Stomach smooth muscle (tissue), 2 donors: ENCODE data around the gene DPM3.

Experiments used
- H3K27ac ChIP-seq: one replicate; pipeline ENCODE4 v1.7.0; 2013; ENCODE audit warnings: mild to moderate bottlenecking, low read length, inconsistent platforms
- H3K27me3 ChIP-seq, 2 donors: one replicate each; pipeline ENCODE4 v1.7.0; 2013; ENCODE audit warnings: low read length in 2 of 2; ENCODE audit not compliant: insufficient read depth in 2 of 2, control insufficient read depth in 1 of 2
- H3K36me3 ChIP-seq, 2 donors: one replicate each; pipeline ENCODE4 v1.7.0; 2013; ENCODE audit warnings: low read length in 2 of 2; ENCODE audit not compliant: control insufficient read depth in 2 of 2, insufficient read depth in 2 of 2
- H3K4me1 ChIP-seq: one replicate; pipeline ENCODE4 v1.7.0; 2013; ENCODE audit warnings: low read length; ENCODE audit not compliant: control insufficient read depth, insufficient read depth
- H3K4me3 ChIP-seq, 2 donors: one replicate each; pipeline ENCODE4 v1.7.0; 2013; ENCODE audit warnings: low read length in 2 of 2
- H3K9ac ChIP-seq, 2 donors: one replicate each; pipeline ENCODE4 v1.7.0; 2013; ENCODE audit warnings: low read length in 2 of 2, mild to moderate bottlenecking in 1 of 2
- H3K9me3 ChIP-seq, 2 donors: one replicate each; pipeline ENCODE4 v1.7.0; 2013; ENCODE audit warnings: low read length in 2 of 2; ENCODE audit not compliant: control insufficient read depth in 2 of 2
- donor health status: healthy.
- donor health status: Pancreatic carcinoma.

DPM3 gene

DNA sequence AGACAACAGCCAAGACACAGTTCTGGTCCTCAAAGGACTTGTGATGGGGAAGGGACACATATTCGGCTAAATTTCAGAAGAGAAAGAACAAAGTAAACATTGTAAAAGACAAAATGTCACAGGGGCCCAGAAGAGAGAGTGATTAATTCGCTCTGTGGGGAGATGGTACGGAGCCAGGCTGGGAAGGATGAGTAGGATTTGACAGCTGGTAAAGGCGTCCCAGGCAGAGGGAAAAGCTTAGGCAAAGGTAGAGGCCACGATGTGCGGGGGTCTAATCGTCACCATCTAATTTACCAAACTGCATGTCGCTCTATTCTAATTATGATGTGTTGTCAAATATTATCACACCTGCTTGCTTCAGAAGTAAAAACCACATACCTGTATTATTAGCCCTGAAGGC is 29.9 kb downstream of the DPM3 start:
- H3K4me3 ChIP-seq, result no peak overlapping the region
- H3K9ac ChIP-seq, result no peak overlapping the region
- H3K36me3 ChIP-seq, result no peaks in the 10 kb centered on the region
- no peaks in the 10 kb centered on the region for H3K9me3 ChIP-seq
- no peaks in the 10 kb centered on the region for H3K27me3 ChIP-seq
- H3K4me1 ChIP-seq, result no peaks in the 10 kb centered on the region
- H3K27ac ChIP-seq, result no peak overlapping the region

DNA sequence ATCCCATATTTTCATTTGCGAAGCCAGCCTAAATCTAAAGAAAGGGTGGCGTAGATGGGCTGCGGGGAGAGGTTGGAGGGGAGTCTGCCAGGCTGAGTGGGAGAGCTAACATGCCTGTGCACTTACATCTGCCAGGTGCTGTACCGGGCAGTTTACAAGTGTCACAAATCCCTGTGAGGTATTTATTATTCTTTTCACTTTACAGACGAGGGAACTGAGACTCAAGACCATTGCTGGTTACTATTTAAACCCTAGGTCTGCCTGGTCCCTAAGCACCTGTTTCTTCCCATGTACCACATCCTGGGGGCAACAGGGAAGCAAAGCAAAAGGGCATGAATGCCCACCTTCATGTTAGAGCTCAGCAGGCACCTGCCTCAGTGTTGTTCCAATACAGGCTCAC is 32.0 kb downstream of the DPM3 start:
- Histone ChIP-seq H3K9ac (no peak overlapping the region), H3K36me3 (no peaks in the 10 kb centered on the region), H3K4me1 (no peaks in the 10 kb centered on the region), H3K27me3 (no peaks in the 10 kb centered on the region), H3K9me3 (no peaks in the 10 kb centered on the region), H3K27ac (no peak overlapping the region), H3K4me3 (no peak overlapping the region)

DNA sequence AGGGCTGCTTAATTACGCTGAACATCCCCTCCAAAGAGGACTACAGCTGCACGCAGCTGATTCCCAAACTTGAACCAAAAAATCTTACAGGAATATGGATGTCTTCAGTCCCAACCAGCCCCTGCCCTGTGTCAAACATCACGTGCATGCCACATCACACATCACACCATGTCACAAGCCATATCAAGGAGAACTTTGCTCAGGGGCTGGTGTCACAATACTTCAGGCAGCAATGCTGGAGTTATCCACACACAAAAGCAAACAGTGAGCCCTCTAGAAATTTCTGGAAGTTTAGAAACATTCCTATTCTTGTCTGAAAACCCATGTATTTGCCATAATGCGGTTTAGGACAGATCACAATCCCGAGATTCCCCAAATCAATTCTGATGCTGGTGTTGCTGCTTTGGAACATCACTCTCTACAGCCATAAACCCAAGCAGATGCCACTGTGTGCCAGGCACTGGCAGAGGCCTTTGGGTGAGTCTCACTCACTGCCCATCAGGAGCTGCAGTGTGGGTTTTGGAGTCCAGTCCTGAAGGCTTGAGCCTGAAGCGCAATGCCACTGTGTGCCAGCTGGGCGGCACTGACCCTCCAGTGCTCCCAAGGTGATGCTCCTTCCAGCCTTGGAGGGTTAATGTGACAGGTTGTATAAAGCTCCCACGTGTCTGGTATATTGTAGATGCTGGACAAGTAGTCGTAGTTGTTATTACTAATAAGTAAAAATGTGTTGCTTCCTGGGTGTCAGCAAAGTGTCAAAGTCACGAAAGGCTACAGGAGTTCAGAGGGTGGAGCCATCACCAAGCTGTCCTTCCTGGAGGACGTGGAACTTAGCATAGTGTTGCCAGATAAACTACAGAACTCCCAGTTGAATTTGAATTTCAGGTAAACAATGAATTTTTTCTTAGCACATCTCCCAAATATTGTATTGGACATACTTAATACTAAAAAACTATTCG is 32.7 kb downstream of the DPM3 start:
- Histone ChIP-seq H3K4me1 (no peaks in the 10 kb centered on the region), H3K27ac (no peak overlapping the region), H3K9me3 (no peaks in the 10 kb centered on the region), H3K36me3 (no peaks in the 10 kb centered on the region), H3K9ac (no peak overlapping the region), H3K4me3 (no peak overlapping the region), H3K27me3 (no peaks in the 10 kb centered on the region)

DNA sequence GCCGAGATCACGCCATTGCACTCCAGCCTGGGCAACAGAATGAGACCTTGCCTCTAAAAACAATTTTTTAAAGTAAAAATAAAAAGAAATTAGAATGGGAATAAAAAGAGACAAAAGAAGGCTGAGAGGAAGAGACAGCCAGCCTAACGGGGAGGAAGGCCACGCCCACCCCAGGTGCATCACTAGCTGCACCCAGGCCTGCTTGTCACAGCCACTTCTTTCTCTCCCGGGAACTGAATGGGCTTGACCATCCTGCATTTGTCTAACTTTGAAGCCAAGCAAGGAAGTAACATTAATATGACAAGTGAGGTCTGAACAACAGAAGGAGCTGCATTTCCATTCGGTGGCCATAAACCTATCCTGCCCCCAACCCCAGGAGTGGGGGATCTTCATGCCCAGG is 33.5 kb downstream of the DPM3 start:
- H3K4me3 ChIP-seq, result no peak overlapping the region
- H3K9me3 ChIP-seq, result no peaks in the 10 kb centered on the region
- no peaks in the 10 kb centered on the region for H3K36me3 ChIP-seq
- no peak overlapping the region for H3K9ac ChIP-seq
- no peaks in the 10 kb centered on the region for H3K27me3 ChIP-seq
- H3K27ac ChIP-seq, result no peak overlapping the region
- H3K4me1 ChIP-seq, result no peaks in the 10 kb centered on the region

DNA sequence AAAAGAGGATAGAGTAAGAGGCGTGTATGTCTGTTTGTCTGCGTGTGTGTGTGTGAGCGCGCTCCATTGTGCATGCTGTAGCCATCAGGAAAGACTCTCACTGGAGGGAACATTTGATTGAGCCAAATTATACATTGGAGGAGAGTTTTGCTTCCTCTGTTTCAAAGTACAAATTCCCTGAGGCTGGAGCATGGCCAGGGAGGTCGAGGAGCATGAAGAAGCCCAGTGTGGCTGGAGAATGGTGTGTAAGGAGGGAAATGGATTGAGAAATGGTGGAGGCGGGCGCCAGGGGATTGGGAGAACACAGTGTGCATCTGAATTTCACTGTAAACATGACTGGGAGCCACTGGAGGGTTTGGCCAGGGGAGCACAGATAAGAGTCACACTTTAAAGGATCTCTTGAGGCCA is 34.7 kb downstream of the DPM3 start:
- Histone ChIP-seq H3K27me3 (no peaks in the 10 kb centered on the region), H3K9ac (no peak overlapping the region), H3K27ac (no peak overlapping the region), H3K9me3 (no peaks in the 10 kb centered on the region), H3K4me3 (no peak overlapping the region), H3K4me1 (no peaks in the 10 kb centered on the region), H3K36me3 (no peaks in the 10 kb centered on the region)

DNA sequence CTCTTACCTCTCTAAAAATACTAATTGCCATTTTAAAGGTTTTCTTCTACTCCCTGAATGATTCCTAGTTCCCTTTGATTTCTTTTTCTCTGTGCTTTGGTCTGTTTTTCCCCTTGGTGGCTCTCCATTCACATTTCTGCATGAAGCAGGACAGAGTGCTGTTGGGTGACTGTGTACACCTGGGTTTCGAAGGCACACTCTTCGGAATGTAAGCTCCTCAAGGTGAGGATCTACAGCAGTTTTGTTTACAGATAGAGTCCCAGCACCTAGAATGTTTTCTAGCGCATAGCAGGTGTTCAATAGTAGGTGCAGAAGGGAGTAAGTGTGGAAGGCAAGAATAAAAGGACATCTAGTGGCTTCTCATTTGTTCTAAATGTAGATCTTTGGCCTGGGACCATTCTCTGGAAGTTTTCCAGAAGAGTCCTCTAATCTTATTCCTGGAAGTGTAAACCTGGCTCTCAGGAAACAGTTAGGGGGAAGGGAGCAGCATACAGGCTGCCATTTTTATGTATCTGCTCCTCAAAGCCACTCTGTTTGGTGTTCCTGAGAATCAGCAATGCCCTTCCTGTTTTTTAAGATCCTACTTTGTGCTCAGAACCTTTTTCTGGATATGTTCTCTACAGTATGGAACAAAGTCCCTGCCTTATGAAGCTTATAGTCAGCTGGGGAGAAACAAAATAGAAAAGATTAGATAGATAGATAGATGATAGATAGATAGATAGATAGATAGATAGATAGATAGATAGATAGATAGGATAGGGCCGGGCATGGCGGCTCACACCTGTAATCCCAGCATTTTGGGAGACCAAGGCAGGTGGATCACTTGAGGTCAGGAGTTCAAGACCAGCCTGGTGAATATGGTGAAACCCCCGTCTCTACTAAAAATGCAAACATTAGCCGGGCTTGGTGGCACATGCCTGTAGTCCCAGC is 35.5 kb downstream of the DPM3 start:
- H3K27ac ChIP-seq, result no peak overlapping the region
- no peaks in the 10 kb centered on the region for H3K36me3 ChIP-seq
- no peaks in the 10 kb centered on the region for H3K9me3 ChIP-seq
- H3K4me3 ChIP-seq, result no peak overlapping the region
- H3K9ac ChIP-seq, result no peak overlapping the region
- H3K27me3 ChIP-seq, result no peaks in the 10 kb centered on the region
- H3K4me1 ChIP-seq, result no peaks in the 10 kb centered on the region

DNA sequence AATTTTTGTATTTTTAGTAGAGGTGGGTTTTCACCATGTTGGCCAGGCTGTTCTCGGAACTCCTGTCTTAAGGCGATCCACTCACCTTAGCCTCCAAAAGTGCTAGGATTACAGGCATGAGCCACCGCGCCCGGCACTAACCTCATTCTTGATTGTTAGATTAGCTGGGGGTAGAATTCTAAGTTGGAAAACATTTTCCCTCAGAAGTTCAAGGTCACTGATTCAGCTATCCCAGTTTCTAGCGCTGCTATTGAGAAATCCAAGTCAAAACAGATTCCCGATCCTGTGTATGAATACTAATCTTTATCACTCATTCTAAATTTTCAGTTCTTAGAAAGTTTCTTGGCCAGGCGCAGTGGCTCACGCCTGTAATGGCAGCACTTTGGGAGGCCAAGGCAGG is 37.0 kb downstream of the DPM3 start:
- no peaks in the 10 kb centered on the region for H3K36me3 ChIP-seq
- no peaks in the 10 kb centered on the region for H3K9me3 ChIP-seq
- no peaks in the 10 kb centered on the region for H3K27me3 ChIP-seq
- H3K9ac ChIP-seq, result no peak overlapping the region
- H3K27ac ChIP-seq, result no peak overlapping the region
- no peaks in the 10 kb centered on the region for H3K4me1 ChIP-seq
- no peak overlapping the region for H3K4me3 ChIP-seq

DNA sequence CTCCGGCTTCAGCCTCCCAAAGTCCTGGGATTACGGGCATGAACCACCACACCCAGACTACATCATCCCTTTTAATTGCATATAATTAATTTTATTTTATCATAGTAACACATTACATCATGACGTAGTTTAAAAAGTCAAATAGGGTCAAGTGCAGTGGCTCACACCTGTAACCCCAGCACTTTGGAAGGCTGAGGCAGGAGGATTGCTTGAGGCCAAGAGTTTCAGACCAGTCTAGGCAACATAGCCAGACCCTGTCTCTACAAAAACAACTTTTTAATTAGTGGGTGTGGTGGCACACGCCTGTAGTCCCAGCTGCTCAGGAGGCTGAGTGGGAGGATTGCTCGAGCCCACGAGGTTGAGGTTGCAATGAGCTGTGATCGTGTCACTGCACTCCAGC is 41.0 kb downstream of the DPM3 start:
- H3K27ac ChIP-seq, result no peak overlapping the region

DNA sequence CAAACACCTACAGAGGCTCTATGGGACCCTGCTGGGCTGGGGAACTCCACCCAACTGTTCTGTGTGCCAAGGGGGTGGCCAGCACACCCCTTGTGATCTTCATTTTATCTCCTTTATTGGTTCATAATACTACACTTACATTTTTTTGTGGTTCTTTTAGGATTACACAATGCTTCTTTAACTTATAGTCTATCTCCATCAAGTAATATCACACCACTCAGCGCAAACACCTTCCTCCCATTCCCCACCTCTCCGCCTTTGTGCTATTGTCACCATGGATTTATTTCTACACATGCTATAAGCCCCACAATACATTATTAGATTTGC is 45.7 kb downstream of the DPM3 start:
- H3K27me3 ChIP-seq, result no peaks in the 10 kb centered on the region
- H3K9me3 ChIP-seq, result no peaks in the 10 kb centered on the region
- H3K4me1 ChIP-seq, result peaks cover 23% of the 10 kb centered on the region
- no peaks in the 10 kb centered on the region for H3K36me3 ChIP-seq
- no peak overlapping the region for H3K4me3 ChIP-seq
- peak overlapping the region; percentile 62 for H3K27ac ChIP-seq
- peak overlapping the region; percentile 14 to 36 for H3K9ac ChIP-seq

More for the DNA sequence above, 41.0 kb downstream of the DPM3 start:
- H3K27me3 ChIP-seq, result no peaks in the 10 kb centered on the region
- H3K9me3 ChIP-seq, result no peaks in the 10 kb centered on the region
- H3K9ac ChIP-seq, result no peak overlapping the region
- H3K4me1 ChIP-seq, result peaks cover 3% of the 10 kb centered on the region
- H3K36me3 ChIP-seq, result no peaks in the 10 kb centered on the region
- H3K4me3 ChIP-seq, result no peak overlapping the region

DNA sequence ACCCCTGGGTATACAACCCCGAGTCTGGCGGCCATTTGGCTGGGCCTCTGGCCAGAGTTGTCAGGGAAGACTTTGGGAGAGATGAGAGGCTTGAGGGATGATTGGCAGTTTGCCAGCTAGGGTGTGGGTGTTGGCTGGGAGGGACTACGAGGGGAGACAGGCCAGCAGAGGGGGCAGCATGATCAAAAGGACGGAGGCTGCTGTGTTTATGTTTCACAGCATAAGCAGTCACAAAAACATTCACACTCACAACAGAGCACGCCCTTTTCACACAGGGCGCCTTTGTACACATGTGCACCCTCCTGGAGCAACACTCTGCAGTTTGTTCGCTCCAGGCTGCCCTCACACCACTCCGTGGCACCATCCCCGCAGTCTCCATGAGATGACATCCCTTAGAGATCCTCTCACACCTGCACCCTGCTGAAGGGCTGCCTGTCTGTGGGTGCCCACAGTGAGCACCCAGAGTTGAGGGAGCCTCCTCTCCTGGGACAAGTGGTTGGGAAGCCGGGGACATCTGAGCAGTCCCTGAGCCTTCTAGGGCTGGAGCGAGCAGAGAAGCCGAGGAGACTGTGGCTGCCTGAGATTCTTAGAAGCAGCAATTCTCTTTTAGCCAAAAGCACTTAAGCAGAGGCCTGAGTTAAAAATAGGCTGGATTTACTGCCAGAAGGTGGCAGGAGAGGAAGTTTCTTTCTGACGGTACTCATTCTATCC is 46.3 kb downstream of the DPM3 start:
- H3K4me3 ChIP-seq, result peak overlapping the region; percentile 36 to 54
- H3K9me3 ChIP-seq, result no peaks in the 10 kb centered on the region
- H3K27ac ChIP-seq, result peak overlapping the region; percentile 62
- H3K27me3 ChIP-seq, result no peaks in the 10 kb centered on the region
- H3K9ac ChIP-seq, result peak overlapping the region; percentile 14 to 36
- H3K36me3 ChIP-seq, result no peaks in the 10 kb centered on the region
- peaks cover 23% of the 10 kb centered on the region for H3K4me1 ChIP-seq
